Right ventricle myocardium superior (tissue), 1 donor: ENCODE data around the gene CATSPERZ. TPM values are rescaled to one million over a fixed set of nuclear protein-coding genes. Genes with fewer than 3 reads are reported as not detected.

Experiments used
- ATAC-seq: fragments of 200-7000 bp; cut with Tn5 transposase; one replicate; pipeline ENCODE4 v1.9.1; 2020; ENCODE audit warnings: mild to moderate bottlenecking; ENCODE audit not compliant: poor library complexity
- DNase-seq: peaks from one replicate; pipeline ENCODE4 v3.0.0-alpha.2; 2020
- intact Hi-C: fragments of 100-400 bp; cut with DNase I; formaldehyde crosslinking; loops from one replicate; pipeline ENCODE4 v1.11.2; 2022
- total RNA-seq: library from RNA; stranded (reverse); fragmentation: NEBNext Ultra II Directional; extraction: Animal tissue kit (Norgen Biotek cat#: 25700); gene quantifications from one replicate; pipeline ENCODE4 v1.2.1, GENCODE V29; 2021
- donor health status: DM: no; HTN: yes; CAD: no; lungs with severe emphysema.

Gene CATSPERZ
- total RNA-seq, 1 donor from 2014 or later: not detected

GRCh38 chr11:64283092-64283491, 17.1 kb upstream of the CATSPERZ start:
- DNase-seq: no peak

GRCh38 chr11:64284048-64284961, 15.9 kb upstream of the CATSPERZ start, which contains the start of gene BAD:
Gene BAD, minus strand, starts transcription at chr11:64284665. Its CDS starts 297 bp downstream, at chr11:64284368.
- ATAC-seq: peak; percentile 91
- intact Hi-C loops: loop anchor here (2.0 kb wide), 1 partner anchor 14 kb away; no protein-coding TSS in a partner anchor
- peak; percentile 97 for DNase-seq

More at GRCh38 chr11:64283092-64283491, 17.1 kb upstream of the CATSPERZ start:
- intact Hi-C loops: no loop called here
- ATAC-seq: no peak

- ATAC-seq (peak; percentile 82), DNase-seq (peak; percentile 93)
- intact Hi-C loops: loop anchor here (2.0 kb wide), 1 partner anchor 14 kb away; no protein-coding TSS in a partner anchor
Observed at GRCh38 chr11:64284962-64285884, 14.9 kb upstream of the CATSPERZ start, which contains the start of gene GPR137. Gene GPR137, plus strand, starts transcription at chr11:64285848. Its CDS starts 677 bp downstream, at chr11:64286525.

GRCh38 chr11:64285885-64286800, 14.0 kb upstream of the CATSPERZ start:
- ATAC-seq (no peak), DNase-seq (no peak)
- intact Hi-C loops: loop anchor here (2.0 kb wide), 1 partner anchor 15 kb away; no protein-coding TSS in a partner anchor

GRCh38 chr11:64286801-64287159, 13.4 kb upstream of the CATSPERZ start:
- no peak for ATAC-seq
- intact Hi-C loops: no loop called here
- no peak for DNase-seq

- ATAC-seq: no peak
- no peak for DNase-seq
- intact Hi-C loops: no loop called here
Observed at GRCh38 chr11:64287676-64288352, 12.3 kb upstream of the CATSPERZ start.

- ATAC-seq: no peak
- DNase-seq: no peak
- intact Hi-C loops: no loop called here
Observed at GRCh38 chr11:64288353-64288750, 11.8 kb upstream of the CATSPERZ start.

- DNase-seq (no peak), ATAC-seq (no peak)
- intact Hi-C loops: no loop called here
Observed at GRCh38 chr11:64289002-64289564, 11.1 kb upstream of the CATSPERZ start.

- DNase-seq (no peak), ATAC-seq (no peak)
- intact Hi-C loops: no loop called here
Observed at GRCh38 chr11:64290352-64291261, 9.6 kb upstream of the CATSPERZ start.

- DNase-seq (no peak), ATAC-seq (no peak)
- intact Hi-C loops: no loop called here
Observed at GRCh38 chr11:64291262-64291751, 8.9 kb upstream of the CATSPERZ start, which contains the start of gene KCNK4. Gene KCNK4, plus strand, starts transcription at chr11:64291302. Its CDS starts 1,717 bp downstream, at chr11:64293019.

- ATAC-seq: peak; percentile 19
- intact Hi-C loops: no loop called here
- DNase-seq: no peak
Observed at GRCh38 chr11:64291752-64292459, 8.3 kb upstream of the CATSPERZ start.

GRCh38 chr11:64292460-64293254, 7.5 kb upstream of the CATSPERZ start:
- no peak for ATAC-seq
- DNase-seq: no peak
- intact Hi-C loops: no loop called here

- intact Hi-C loops: no loop called here
- ATAC-seq (no peak), DNase-seq (no peak)
Observed at GRCh38 chr11:64294774-64295173, 5.4 kb upstream of the CATSPERZ start.

- intact Hi-C loops: no loop called here
- DNase-seq (no peak), ATAC-seq (no peak)
Observed at GRCh38 chr11:64295760-64296159, 4.4 kb upstream of the CATSPERZ start.

- DNase-seq: no peak
- ATAC-seq: no peak
- intact Hi-C loops: no loop called here
Observed at GRCh38 chr11:64296236-64296635, 3.9 kb upstream of the CATSPERZ start.
